HEK293T (cell line): ENCODE results near the gene NKX3-2.

Experiments used
- CTCF ChIA-PET: fragments of 350-600 bp; formaldehyde crosslinking; extraction: SDS; loops from one replicate; lab custom pipeline; 2021; ENCODE audit warnings: antibody characterized with exemption, inconsistent platforms; lab: Yijun Ruan, JAX
- POLR2A ChIA-PET: fragments of 350-600 bp; formaldehyde crosslinking; extraction: SDS; loops from one replicate; lab custom pipeline; 2020; ENCODE audit warnings: antibody characterized with exemption, inconsistent platforms; lab: Yijun Ruan, JAX
- DNase-seq: peaks from one replicate; pipeline ENCODE4 v3.0.0; 2012; ENCODE audit warnings: mixed read lengths; ENCODE audit errors: extremely low spot score
- ARNT ChIP-seq: fragments of 450-650 bp; IDR thresholded peaks from 2 replicates; pipeline ENCODE4 v1.6.1; 2017; ENCODE audit warnings: mild to moderate bottlenecking
- BHLHE40 ChIP-seq: fragments of 450-650 bp; IDR thresholded peaks from 2 replicates; pipeline ENCODE4 v1.6.1; 2016; ENCODE audit warnings: mild to moderate bottlenecking, moderate library complexity, borderline replicate concordance
- CTBP1 ChIP-seq: fragments of 450-650 bp; IDR thresholded peaks from 2 replicates; pipeline ENCODE4 v1.6.1; 2016; ENCODE audit warnings: borderline replicate concordance
- ELF4 ChIP-seq: fragments of 450-650 bp; IDR thresholded peaks from 2 replicates; pipeline ENCODE4 v1.6.1; 2017; ENCODE audit warnings: antibody characterized with exemption
- FOXA1 ChIP-seq: fragments of 450-650 bp; IDR thresholded peaks from 2 replicates; pipeline ENCODE4 v1.6.1; 2016; ENCODE audit warnings: mild to moderate bottlenecking
- FOXK2 ChIP-seq: fragments of 450-650 bp; IDR thresholded peaks from 2 replicates; pipeline ENCODE4 v1.6.1; 2016; ENCODE audit warnings: mild to moderate bottlenecking
- FOXM1 ChIP-seq: fragments of 450-650 bp; IDR thresholded peaks from 2 replicates; pipeline ENCODE4 v1.6.1; 2017; ENCODE audit warnings: mild to moderate bottlenecking, borderline replicate concordance
- HDGF ChIP-seq: fragments of 450-650 bp; IDR thresholded peaks from 2 replicates; pipeline ENCODE4 v1.6.1; 2017; ENCODE audit warnings: antibody characterized with exemption, borderline replicate concordance
- L3MBTL2 ChIP-seq: fragments of 450-650 bp; conservative IDR thresholded peaks from 2 replicates; pipeline ENCODE4 v1.6.1; 2016; ENCODE audit warnings: mild to moderate bottlenecking
- LEF1 ChIP-seq: fragments of 450-650 bp; IDR thresholded peaks from 2 replicates; pipeline ENCODE4 v1.6.1; 2017; ENCODE audit warnings: mild to moderate bottlenecking, borderline replicate concordance
- NFRKB ChIP-seq: fragments of 450-650 bp; IDR thresholded peaks from 2 replicates; pipeline ENCODE4 v1.6.1; 2016; ENCODE audit warnings: mild to moderate bottlenecking, moderate library complexity
- SP1 ChIP-seq: fragments of 450-650 bp; IDR thresholded peaks from 2 replicates; pipeline ENCODE4 v1.6.1; 2017
- SUZ12 ChIP-seq: fragments of 450-650 bp; IDR thresholded peaks from 2 replicates; pipeline ENCODE4 v1.6.1; 2016; ENCODE audit warnings: mild to moderate bottlenecking
- TARDBP ChIP-seq: fragments of 450-650 bp; IDR thresholded peaks from 2 replicates; pipeline ENCODE4 v1.6.1; 2016
- ZNF384 ChIP-seq: fragments of 450-650 bp; IDR thresholded peaks from 2 replicates; pipeline ENCODE4 v1.6.1; 2016
- TF ChIP-seq, protein P1 (sequence below): fragments of 450-650 bp; IDR thresholded peaks from 2 replicates; pipeline ENCODE4 v1.6.1; 2016

Gene NKX3-2

DNA sequence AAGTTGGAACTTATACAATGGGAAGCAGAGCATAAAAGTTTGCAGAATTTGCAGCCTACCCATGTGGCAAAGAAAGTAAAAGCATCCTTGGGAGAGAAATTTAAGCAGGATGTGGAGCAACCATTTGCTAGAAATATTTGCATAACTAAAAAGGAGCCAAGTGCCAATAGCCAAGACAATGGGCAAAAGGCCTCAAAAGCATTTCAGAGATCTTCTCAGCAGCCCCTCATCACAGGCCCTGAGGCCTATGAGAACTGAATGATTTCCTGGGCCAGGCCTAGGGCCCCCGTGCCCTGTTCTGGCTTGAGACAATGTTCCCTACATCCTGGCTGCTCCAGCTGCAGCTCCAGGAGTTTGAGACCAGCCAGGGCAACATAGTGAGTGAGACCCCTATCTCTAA lies 34.9 kb downstream of the NKX3-2 start:
- no peak for DNase-seq
- TF ChIP-seq FOXA1 (no peak), CTBP1 (no peak), FOXM1 (no peak), NFRKB (no peak)
- TF ChIP-seq, protein P1, sequence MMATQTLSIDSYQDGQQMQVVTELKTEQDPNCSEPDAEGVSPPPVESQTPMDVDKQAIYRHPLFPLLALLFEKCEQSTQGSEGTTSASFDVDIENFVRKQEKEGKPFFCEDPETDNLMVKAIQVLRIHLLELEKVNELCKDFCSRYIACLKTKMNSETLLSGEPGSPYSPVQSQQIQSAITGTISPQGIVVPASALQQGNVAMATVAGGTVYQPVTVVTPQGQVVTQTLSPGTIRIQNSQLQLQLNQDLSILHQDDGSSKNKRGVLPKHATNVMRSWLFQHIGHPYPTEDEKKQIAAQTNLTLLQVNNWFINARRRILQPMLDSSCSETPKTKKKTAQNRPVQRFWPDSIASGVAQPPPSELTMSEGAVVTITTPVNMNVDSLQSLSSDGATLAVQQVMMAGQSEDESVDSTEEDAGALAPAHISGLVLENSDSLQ, result no peak
- ChIA-PET POLR2A (no interaction called here), CTCF (interaction anchor here (0.7 kb wide), 1 partner anchor 375 kb away, joined by 3 read pairs; no protein-coding TSS in a partner anchor)

DNA sequence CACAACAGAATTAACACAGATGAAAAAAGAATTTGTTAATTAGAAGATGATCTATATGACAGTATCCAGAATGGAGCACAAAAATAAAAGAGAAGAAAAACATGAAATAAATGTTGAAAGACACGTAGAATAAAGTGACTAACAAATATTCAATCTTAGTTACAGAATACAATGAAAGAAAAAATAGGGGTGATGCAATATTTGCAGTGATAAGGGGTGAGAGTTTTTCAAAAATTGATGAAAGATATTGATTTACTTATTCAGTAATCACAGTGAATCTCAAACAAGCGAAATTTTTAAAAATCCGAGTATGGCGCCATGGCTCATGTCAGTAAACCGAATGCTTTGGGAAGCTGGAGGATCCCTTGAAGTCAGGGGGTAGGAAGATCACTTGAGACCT lies 39.9 kb downstream of the NKX3-2 start:
- CTCF ChIA-PET, result no interaction called here
- POLR2A ChIA-PET, result no interaction called here
- TF ChIP-seq LEF1, result no peak
- TF ChIP-seq, protein P1, result no peak
- DNase-seq, result no peak

DNA sequence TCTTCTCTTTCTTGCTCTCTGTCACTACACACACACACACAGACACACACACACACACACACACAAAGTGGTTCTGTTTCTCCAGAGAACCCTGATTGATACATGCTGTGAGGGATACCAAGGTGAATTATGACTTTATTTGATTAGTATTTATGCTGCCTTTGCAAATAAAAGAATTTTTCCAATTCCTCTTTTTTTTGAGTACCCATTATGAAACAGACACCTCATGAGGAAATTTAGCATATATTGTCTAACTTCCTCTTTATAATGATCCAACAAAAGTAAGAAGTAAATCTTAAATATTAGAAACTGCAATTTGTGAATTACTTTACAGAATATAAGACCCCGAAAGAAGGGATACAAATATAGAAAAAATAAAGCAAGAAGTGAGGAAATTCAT lies 45.8 kb downstream of the NKX3-2 start:
- ChIA-PET POLR2A (no interaction called here), CTCF (no interaction called here)
- no peak for DNase-seq
- no peak for TF ChIP-seq TARDBP
- TF ChIP-seq, protein P1, result no peak
- no peak for TF ChIP-seq CTBP1

DNA sequence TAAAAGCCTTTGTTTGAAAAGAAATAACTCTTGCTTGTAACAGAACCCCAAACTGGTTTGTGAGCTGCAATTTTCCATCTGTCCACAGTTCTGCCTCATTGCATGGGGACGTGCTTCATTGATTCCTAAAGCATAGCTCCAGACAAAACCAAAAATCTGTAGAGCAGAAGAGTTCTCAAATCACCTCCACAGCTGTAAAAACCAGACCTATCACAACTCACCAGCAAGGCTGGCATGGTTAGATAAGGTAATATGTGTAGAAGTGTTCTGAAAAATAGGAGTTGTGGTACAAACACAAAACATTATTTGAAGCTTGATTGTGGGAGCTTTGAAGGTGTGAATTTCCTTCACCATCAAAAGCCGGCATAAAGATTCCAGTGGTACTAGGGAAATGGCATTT lies 47.7 kb downstream of the NKX3-2 start:
- DNase-seq, result no peak
- CTCF ChIA-PET, result interaction anchor here (1.1 kb wide), 1 partner anchor 10 kb away, joined by 4 read pairs; no protein-coding TSS in a partner anchor
- TF ChIP-seq FOXM1, result no peak
- TF ChIP-seq SUZ12, result no peak
- POLR2A ChIA-PET, result no interaction called here

DNA sequence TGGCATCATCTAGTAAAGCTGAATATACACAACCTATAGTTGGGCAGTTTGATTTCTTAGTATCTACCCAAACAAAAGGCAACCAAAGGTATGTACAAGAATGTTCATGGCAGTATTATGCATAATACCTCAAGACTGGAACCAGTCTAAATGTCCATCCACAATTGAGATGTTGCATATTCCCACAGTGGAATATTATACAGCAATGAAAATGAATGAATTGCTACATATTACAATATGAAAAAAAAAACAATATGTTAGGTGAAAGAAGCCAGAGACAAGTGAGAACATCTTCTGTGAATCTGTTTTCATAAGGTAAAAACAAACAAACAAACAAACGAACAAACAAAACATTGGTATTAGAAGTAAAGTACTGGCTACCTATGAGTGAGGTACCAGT lies 48.6 kb downstream of the NKX3-2 start:
- POLR2A ChIA-PET, result no interaction called here
- CTCF ChIA-PET, result no interaction called here
- DNase-seq, result no peak
- TF ChIP-seq BHLHE40, result no peak
- TF ChIP-seq LEF1, result no peak
- no peak for TF ChIP-seq SP1
- TF ChIP-seq L3MBTL2, result no peak
- no peak for TF ChIP-seq FOXK2
- TF ChIP-seq NFRKB, result no peak
- TF ChIP-seq TARDBP, result no peak
- no peak for TF ChIP-seq ZNF384
- no peak for TF ChIP-seq SUZ12
- no peak for TF ChIP-seq ELF4
- TF ChIP-seq, protein P1, result no peak
- TF ChIP-seq FOXA1, result no peak
- no peak for TF ChIP-seq CTBP1
- TF ChIP-seq ARNT, result no peak

DNA sequence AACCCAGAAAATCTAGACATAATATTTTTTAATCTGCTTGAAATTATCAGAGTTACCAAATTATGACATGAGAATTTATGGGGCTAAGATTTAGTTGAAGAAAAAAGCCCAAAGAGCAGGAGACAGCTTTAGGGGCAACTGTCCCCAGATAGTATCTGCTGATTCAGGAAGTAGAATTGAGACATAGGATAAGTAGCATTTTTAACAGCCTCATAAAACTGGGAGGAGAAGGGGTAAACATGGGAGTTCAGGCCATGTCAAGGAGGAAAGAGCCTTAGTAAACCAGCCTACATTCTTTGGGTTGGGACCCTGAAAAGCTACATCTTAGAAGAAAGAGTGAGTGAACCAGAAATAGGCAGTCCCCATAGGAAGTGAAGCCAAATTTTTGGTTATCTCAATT lies 50.5 kb downstream of the NKX3-2 start:
- CTCF ChIA-PET, result no interaction called here
- POLR2A ChIA-PET, result no interaction called here
- TF ChIP-seq L3MBTL2 (no peak), SUZ12 (no peak), LEF1 (no peak), ELF4 (no peak), TARDBP (no peak), SP1 (no peak), ARNT (no peak), NFRKB (no peak), CTBP1 (no peak), FOXA1 (no peak), ZNF384 (no peak), FOXK2 (no peak), BHLHE40 (no peak), HDGF (no peak), FOXM1 (no peak)
- TF ChIP-seq, protein P1, result no peak
- DNase-seq, result peak; percentile 24
